NCI-H69 (cell line): Measurements from ENCODE around the gene WSB2.
"Not testable (repeated sequence)": the region's sequence is repeated elsewhere in the genome, so short reads cannot be mapped to it uniquely, and the experiment has no call there.

Experiments used
- DNase-seq: peaks from one replicate; lab custom pipeline; 2025; lab: John Stamatoyannopoulos, UW

Gene WSB2

GRCh38 chr12:118061011-118061872 lies at the start of gene WSB2:
TSS of gene WSB2 (minus strand) at chr12:118061179. CDS start at chr12:118061048, 131 bp downstream.
- DNase-seq = peak; percentile 92

GRCh38 chr12:118109088-118109487 lies 48.1 kb upstream of the WSB2 start:
- DNase-seq = no peak

- no peak for DNase-seq
Observed at GRCh38 chr12:118107694-118108093, 46.7 kb upstream of the WSB2 start.

GRCh38 chr12:118107011-118107410 lies 46.0 kb upstream of the WSB2 start:
- DNase-seq = no peak

GRCh38 chr12:118103601-118104382 lies 42.8 kb upstream of the WSB2 start, which contains the start of gene VSIG10:
TSS of gene VSIG10 (minus strand) at chr12:118104011. CDS start at chr12:118103671, 340 bp downstream.
- peak; percentile 87 for DNase-seq

- DNase-seq = peak; percentile 71
Observed at GRCh38 chr12:118103201-118103600, 42.2 kb upstream of the WSB2 start.

GRCh38 chr12:118102609-118103008 lies 41.6 kb upstream of the WSB2 start:
- peak; percentile 16 for DNase-seq

GRCh38 chr12:118102070-118102469 lies 41.1 kb upstream of the WSB2 start:
- DNase-seq = peak; percentile 55

- DNase-seq = no peak
Observed at GRCh38 chr12:118101051-118101450, 40.1 kb upstream of the WSB2 start.

GRCh38 chr12:118098911-118099671 lies 38.1 kb upstream of the WSB2 start:
- peak; percentile 96 for DNase-seq

GRCh38 chr12:118098401-118098800 lies 37.4 kb upstream of the WSB2 start:
- peak; percentile 44 for DNase-seq

GRCh38 chr12:118094039-118094438 lies 33.1 kb upstream of the WSB2 start:
- DNase-seq = no peak

GRCh38 chr12:118089782-118090181 lies 28.8 kb upstream of the WSB2 start:
- no peak for DNase-seq

- DNase-seq = no peak
Observed at GRCh38 chr12:118082161-118082560, 21.2 kb upstream of the WSB2 start.

- DNase-seq = not testable (repeated sequence)
Observed at GRCh38 chr12:118081521-118081920, 20.5 kb upstream of the WSB2 start.

GRCh38 chr12:118073768-118074167 lies 12.8 kb upstream of the WSB2 start:
- DNase-seq = peak; percentile 18

GRCh38 chr12:118070650-118071049 lies 9.7 kb upstream of the WSB2 start:
- no peak for DNase-seq

GRCh38 chr12:118068445-118068844 lies 7.5 kb upstream of the WSB2 start:
- DNase-seq = no peak

- DNase-seq = no peak
Observed at GRCh38 chr12:118065380-118065779, 4.4 kb upstream of the WSB2 start.

GRCh38 chr12:118064608-118065007 lies 3.6 kb upstream of the WSB2 start:
- DNase-seq = peak; percentile 20

GRCh38 chr12:118063576-118064391 lies 2.8 kb upstream of the WSB2 start:
- DNase-seq = no peak
